A673 (cell line): Measurements from ENCODE around the gene NBAS.

Source experiments
- EZH2 ChIP-seq: fragments of 200-600 bp; sonication (generic); IDR thresholded peaks from 2 replicates; pipeline ENCODE4 v1.6.1; 2017; ENCODE audit warnings: borderline replicate concordance, low read depth, mild to moderate bottlenecking, mixed read lengths, antibody characterized with exemption, low read length; ENCODE audit not compliant: poor library complexity, severe bottlenecking
- TF ChIP-seq, protein P1 (sequence below): fragments of 300-800, 200-600 bp; sonication (generic); conservative IDR thresholded peaks from 2 replicates; pipeline ENCODE4 v1.5.1; 2017; ENCODE audit warnings: low read depth, mild to moderate bottlenecking, antibody characterized with exemption, low read length, moderate library complexity, mixed read lengths

DNA sequence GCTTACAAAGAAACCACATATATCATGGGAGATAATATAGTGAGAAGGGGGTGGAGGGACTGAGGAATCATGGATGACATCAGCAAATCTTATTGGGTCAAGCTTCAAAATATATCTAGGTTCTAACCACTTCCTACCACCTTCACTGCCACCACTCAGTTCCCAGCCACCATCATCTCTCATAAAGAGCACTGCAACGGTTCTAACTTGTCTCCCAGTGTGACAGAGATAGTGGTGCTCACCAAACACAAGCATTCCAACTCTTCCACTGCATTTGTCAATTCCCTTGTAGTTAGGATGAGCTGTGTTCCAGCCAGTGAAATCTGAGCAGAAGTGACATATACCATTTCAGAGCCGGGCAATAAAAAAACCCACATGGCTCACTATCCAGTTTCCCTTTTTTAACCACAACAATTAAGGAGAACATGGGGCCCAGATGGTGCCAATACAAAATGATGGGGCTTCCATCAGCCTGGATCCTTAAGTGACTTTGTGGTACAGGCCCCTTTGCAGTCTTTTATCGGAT is 318.1 kb downstream of the NBAS start:
- TF ChIP-seq, protein P1, sequence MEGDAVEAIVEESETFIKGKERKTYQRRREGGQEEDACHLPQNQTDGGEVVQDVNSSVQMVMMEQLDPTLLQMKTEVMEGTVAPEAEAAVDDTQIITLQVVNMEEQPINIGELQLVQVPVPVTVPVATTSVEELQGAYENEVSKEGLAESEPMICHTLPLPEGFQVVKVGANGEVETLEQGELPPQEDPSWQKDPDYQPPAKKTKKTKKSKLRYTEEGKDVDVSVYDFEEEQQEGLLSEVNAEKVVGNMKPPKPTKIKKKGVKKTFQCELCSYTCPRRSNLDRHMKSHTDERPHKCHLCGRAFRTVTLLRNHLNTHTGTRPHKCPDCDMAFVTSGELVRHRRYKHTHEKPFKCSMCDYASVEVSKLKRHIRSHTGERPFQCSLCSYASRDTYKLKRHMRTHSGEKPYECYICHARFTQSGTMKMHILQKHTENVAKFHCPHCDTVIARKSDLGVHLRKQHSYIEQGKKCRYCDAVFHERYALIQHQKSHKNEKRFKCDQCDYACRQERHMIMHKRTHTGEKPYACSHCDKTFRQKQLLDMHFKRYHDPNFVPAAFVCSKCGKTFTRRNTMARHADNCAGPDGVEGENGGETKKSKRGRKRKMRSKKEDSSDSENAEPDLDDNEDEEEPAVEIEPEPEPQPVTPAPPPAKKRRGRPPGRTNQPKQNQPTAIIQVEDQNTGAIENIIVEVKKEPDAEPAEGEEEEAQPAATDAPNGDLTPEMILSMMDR, result no peak
- TF ChIP-seq EZH2, result no peak
